DOHH2 (cell line): ENCODE measurements around the gene BMP7.

Experiments used
- H3F3A ChIP-seq: fragments of 200-600 bp; sonication (generic), shearing (Covaris generic); 2 replicates; pipeline ENCODE4 v1.6.0; 2016; ENCODE audit warnings: antibody characterized with exemption, mild to moderate bottlenecking; ENCODE audit not compliant: control insufficient read depth, insufficient read depth
- H3K27ac ChIP-seq: fragments of 200-600 bp; sonication (generic); 2 replicates; pipeline ENCODE4 v1.5.1; 2014; ENCODE audit warnings: low read depth, mild to moderate bottlenecking, low read length, moderate library complexity
- H3K27me3 ChIP-seq: fragments of 200-600 bp; sonication (generic); 2 replicates; pipeline ENCODE4 v1.6.1; 2014; ENCODE audit warnings: mild to moderate bottlenecking, low read length, mixed read lengths; ENCODE audit not compliant: control insufficient read depth
- H3K36me3 ChIP-seq: fragments of 200-600 bp; sonication (generic); 2 replicates; pipeline ENCODE4 v1.6.1; 2014; ENCODE audit warnings: mild to moderate bottlenecking, low read length, moderate library complexity, mixed read lengths; ENCODE audit not compliant: control insufficient read depth
- H3K4me1 ChIP-seq: fragments of 200-600 bp; sonication (generic); 2 replicates; pipeline ENCODE4 v1.6.1; 2014; ENCODE audit warnings: mild to moderate bottlenecking, low read length, mixed read lengths; ENCODE audit not compliant: control insufficient read depth
- H3K4me2 ChIP-seq: fragments of 200-600 bp; sonication (generic); 2 replicates; pipeline ENCODE4 v1.6.0; 2014; ENCODE audit warnings: mild to moderate bottlenecking, low read length, moderate library complexity
- H3K4me3 ChIP-seq: fragments of 200-600 bp; sonication (generic); 2 replicates; pipeline ENCODE4 v1.5.1; 2014; ENCODE audit warnings: mild to moderate bottlenecking, low read length, mixed read lengths
- H3K79me2 ChIP-seq: fragments of 200-600 bp; sonication (generic); 2 replicates; pipeline ENCODE4 v1.6.1; 2014; ENCODE audit warnings: mild to moderate bottlenecking, low read length, mixed read lengths; ENCODE audit not compliant: control insufficient read depth
- H3K9me2 ChIP-seq: fragments of 200-600 bp; sonication (generic); replicated peaks from 2 replicates; pipeline ENCODE4 v1.6.1; 2014; ENCODE audit warnings: mild to moderate bottlenecking, low read length, mixed read lengths; ENCODE audit not compliant: control insufficient read depth
- H3K9me3 ChIP-seq: fragments of 200-600 bp; sonication (generic); 2 replicates; pipeline ENCODE4 v1.6.1; 2014; ENCODE audit warnings: antibody characterized with exemption, low read length, mixed read lengths; ENCODE audit not compliant: control insufficient read depth, insufficient read depth
- H4K20me1 ChIP-seq: fragments of 200-600 bp; sonication (generic); 2 replicates; pipeline ENCODE4 v1.6.0; 2014; ENCODE audit warnings: low read depth, mild to moderate bottlenecking, antibody characterized with exemption, low read length, moderate library complexity; ENCODE audit not compliant: control insufficient read depth, insufficient read depth
- CTCF ChIP-seq: fragments of 200-600 bp; sonication (generic); IDR thresholded peaks from one replicate; pipeline ENCODE4 v1.5.1; 2014; ENCODE audit warnings: antibody characterized with exemption, mild to moderate bottlenecking, low read depth, low read length; ENCODE audit not compliant: poor library complexity, severe bottlenecking
- EZH2phosphoT487 ChIP-seq: fragments of 200-600 bp; sonication (generic); IDR thresholded peaks from 2 replicates; pipeline ENCODE4 v1.6.1; 2017; ENCODE audit warnings: borderline replicate concordance, mild to moderate bottlenecking, antibody characterized with exemption, low read length, moderate library complexity, mixed read lengths

Gene BMP7

GRCh38 chr20:57133926-57134650 is 132.4 kb downstream of the BMP7 start:
- Histone ChIP-seq H3K9me2 (no peaks in the 10 kb centered on the region), H3F3A (no peaks in the 10 kb centered on the region), H3K27me3 (peaks cover 54% of the 10 kb centered on the region), H3K27ac (no peak overlapping the region), H4K20me1 (no peaks in the 10 kb centered on the region), H3K4me1 (peaks cover 7% of the 10 kb centered on the region), H3K79me2 (no peaks in the 10 kb centered on the region), H3K4me2 (no peak overlapping the region), H3K9me3 (no peaks in the 10 kb centered on the region), H3K4me3 (no peak overlapping the region), H3K36me3 (no peaks in the 10 kb centered on the region)
- no peak for TF ChIP-seq CTCF
- no peak for TF ChIP-seq EZH2phosphoT487

GRCh38 chr20:57131601-57132391 is 134.6 kb downstream of the BMP7 start:
- TF ChIP-seq CTCF (no peak), EZH2phosphoT487 (no peak)
- H3K36me3 ChIP-seq = no peaks in the 10 kb centered on the region
- no peaks in the 10 kb centered on the region for H3K9me2 ChIP-seq
- no peaks in the 10 kb centered on the region for H3F3A ChIP-seq
- H3K27me3 ChIP-seq = peaks cover 72% of the 10 kb centered on the region
- peaks cover 20% of the 10 kb centered on the region for H3K4me1 ChIP-seq
- H3K27ac ChIP-seq = no peak overlapping the region
- no peaks in the 10 kb centered on the region for H4K20me1 ChIP-seq
- no peak overlapping the region for H3K4me3 ChIP-seq
- H3K79me2 ChIP-seq = no peaks in the 10 kb centered on the region
- H3K4me2 ChIP-seq = no peak overlapping the region
- no peaks in the 10 kb centered on the region for H3K9me3 ChIP-seq

GRCh38 chr20:57131077-57131476 is 135.4 kb downstream of the BMP7 start:
- TF ChIP-seq EZH2phosphoT487 (no peak), CTCF (no peak)
- H3K9me3 ChIP-seq = no peaks in the 10 kb centered on the region
- H3K9me2 ChIP-seq = no peaks in the 10 kb centered on the region
- H3K4me2 ChIP-seq = no peak overlapping the region
- H3K79me2 ChIP-seq = no peaks in the 10 kb centered on the region
- H3K27ac ChIP-seq = no peak overlapping the region
- peaks cover 26% of the 10 kb centered on the region for H3K4me1 ChIP-seq
- no peaks in the 10 kb centered on the region for H4K20me1 ChIP-seq
- no peaks in the 10 kb centered on the region for H3K36me3 ChIP-seq
- H3K27me3 ChIP-seq = peaks cover 77% of the 10 kb centered on the region
- H3F3A ChIP-seq = 0 out of 2 replicates have a peak, but pooled peaks cover 1% of the 10 kb centered on the region
- no peak overlapping the region for H3K4me3 ChIP-seq
